Loucy (cell line): ENCODE data around the gene FCGR2B.
"Not testable (repeated sequence)": the region's sequence is repeated elsewhere in the genome, so short reads cannot be mapped to it uniquely, and the experiment has no call there.

Experiments used
- EZH2phosphoT487 ChIP-seq: fragments of 200-600 bp; IDR thresholded peaks from 2 replicates; pipeline ENCODE4 v1.6.1; 2018; ENCODE audit warnings: antibody characterized with exemption, mild to moderate bottlenecking, moderate library complexity, borderline replicate concordance
- TF ChIP-seq, protein P1 (sequence below): fragments of 200-600 bp; sonication (generic); conservative IDR thresholded peaks from 2 replicates; pipeline ENCODE4 v1.5.1; 2014; ENCODE audit warnings: mild to moderate bottlenecking, antibody characterized with exemption, low read length

DNA sequence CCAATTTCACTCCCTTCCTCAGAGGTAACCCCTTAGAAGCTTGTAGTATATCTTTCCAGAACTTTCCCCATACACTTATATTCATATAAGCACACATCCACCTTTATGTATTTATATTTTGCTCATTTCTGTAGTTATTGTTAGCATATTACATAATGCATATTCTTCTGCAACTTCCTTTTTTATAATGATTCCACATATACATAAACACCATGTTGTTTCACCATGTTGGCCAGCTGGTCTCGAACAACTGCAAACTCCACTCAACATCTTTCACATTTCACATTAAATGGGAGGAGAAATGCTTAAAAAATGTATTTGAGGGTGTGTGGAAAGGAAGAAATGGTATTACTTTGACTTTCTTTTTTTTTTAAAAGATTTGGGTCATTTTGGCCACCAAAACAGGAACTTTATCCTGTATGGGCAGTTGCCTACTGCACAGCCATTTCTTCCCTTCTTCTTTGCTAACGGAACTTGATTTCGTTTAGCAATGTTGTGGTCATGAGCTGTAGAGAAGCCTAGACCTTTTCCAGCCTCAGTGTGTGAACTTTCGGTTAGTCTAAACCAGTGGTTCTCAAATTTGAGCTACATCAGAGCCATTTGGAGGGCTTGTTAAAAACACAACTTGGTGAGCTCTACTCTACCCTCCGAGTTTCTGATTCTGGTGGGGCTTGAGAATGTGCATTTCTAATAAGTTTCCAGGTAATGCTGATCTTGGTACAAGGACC lies 19.3 kb upstream of the FCGR2B start:
- TF ChIP-seq, protein P1, sequence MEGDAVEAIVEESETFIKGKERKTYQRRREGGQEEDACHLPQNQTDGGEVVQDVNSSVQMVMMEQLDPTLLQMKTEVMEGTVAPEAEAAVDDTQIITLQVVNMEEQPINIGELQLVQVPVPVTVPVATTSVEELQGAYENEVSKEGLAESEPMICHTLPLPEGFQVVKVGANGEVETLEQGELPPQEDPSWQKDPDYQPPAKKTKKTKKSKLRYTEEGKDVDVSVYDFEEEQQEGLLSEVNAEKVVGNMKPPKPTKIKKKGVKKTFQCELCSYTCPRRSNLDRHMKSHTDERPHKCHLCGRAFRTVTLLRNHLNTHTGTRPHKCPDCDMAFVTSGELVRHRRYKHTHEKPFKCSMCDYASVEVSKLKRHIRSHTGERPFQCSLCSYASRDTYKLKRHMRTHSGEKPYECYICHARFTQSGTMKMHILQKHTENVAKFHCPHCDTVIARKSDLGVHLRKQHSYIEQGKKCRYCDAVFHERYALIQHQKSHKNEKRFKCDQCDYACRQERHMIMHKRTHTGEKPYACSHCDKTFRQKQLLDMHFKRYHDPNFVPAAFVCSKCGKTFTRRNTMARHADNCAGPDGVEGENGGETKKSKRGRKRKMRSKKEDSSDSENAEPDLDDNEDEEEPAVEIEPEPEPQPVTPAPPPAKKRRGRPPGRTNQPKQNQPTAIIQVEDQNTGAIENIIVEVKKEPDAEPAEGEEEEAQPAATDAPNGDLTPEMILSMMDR: not testable (repeated sequence)
- TF ChIP-seq EZH2phosphoT487: not testable (repeated sequence)
